Measurements from ENCODE around the gene BAHCC1.
A peak's percentile ranks its signal among the peaks of the same experiment; 100 is the strongest.

The BAHCC1 gene

DNA sequence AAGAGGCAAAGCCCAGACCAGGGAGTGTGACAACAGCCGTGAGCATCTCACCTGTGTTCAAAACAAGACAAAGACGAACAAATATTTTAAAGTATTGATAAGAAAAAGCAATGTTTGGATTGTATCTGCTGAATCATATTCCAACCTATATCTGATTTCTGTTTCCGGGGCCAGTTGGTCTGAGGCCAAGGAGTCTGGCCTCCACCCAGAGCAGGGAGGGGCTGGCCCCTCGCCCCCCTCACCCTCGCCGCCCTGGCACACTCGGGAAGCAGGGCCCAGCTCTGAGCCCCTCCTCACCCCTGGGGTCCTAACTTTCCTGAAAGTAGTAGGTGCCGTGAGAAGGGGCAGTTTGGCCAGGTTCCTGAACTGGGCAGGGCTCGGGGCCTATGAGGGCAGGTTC, 69.3 kb downstream of the BAHCC1 start:
- no peak for DNase-seq

DNA sequence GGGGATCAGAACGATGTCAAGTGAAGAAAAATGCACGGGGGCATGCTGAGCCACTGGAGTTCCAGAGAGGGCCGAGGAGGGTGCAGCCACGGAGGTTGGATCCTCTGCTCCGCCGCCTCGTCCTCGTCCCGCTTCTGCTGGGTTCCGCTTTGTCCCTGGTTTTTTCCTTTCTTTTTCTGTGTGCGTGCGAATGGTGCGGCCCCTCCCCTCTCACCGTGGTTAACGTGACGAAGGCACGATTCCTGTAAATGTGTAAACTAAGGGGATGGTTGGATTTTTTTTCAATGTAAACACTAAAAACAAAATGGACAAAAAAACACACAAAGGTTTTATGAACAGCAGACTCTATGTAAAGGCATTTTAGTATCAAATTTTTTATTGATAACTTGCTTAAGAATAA, 70.7 kb downstream of the BAHCC1 start:
- no peak for DNase-seq

DNA sequence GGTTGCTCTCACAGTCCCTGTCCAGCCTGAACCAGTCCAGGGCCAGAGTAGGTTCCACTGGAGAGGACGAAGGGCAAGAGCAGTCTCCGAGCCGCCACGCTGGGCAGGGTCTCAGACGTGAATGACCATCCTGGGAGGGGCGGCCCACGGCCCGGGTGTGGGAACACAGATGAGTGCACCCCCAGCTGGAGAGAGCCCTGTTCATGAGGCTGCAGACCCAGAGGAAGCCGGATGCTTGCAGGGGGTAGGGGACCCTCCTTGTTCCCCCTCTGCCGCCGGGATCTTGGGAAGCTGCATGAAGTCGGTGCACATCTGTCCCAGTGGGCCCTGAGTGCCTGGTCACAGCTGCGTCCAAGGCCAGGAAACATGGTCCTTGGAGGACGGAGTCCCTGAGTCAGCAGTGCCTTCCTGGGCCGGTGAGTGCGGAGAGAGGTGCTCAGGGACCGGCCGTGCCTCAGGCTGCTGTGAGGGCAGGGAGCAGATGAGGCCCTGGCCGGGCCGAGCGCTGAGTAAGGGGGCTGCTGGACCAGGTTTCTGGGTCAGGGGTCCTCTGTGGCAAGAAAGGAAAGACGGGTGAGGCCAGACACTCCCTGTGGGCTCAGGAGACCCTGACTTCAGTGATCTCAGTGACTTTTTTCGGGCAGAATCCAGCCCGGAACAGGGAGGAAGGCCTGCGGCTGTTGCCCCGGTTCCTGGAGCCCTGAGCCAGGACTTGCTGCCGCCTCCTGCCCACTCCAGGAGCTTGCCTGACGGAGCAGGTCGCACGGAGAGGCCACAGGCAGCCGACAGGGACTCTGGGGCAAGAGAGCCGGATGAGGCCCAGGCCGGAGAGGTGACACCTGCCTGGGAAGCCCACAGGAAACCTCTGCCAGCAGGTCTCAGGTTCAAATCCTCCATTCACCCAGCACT, 71.6 kb downstream of the BAHCC1 start:
- DNase-seq, result no peak

DNA sequence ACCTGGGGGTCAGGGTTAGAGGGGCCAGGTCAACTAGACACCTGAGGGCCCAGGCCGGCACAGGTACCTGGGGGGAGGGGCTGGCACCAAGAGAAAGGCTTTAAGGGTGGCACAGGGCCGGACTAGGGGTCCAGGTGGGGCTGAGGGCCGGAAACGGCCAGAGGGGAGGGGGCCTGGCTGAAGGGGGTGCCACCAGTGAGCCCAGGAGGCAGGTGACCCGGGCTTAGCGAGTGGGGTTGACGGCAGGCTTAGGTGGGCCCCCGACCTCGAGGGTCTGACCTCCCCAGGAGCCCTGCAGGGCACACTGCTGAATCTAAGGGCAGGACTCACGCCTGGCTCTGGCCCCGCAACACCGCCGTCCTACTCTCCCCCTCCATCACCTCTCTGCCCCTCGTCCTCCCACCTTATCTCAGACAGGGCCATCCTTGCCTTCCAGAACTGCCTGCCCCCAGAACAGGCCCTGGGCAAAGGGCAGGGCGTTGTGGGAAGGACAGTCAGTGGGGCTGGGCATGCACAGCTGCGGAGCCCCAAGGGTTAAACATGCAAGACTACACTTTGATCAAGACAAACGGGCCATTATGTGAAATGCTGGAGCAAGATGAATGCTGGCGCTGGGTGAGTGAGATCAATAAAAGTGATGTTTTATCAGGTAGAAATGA, 73.0 kb downstream of the BAHCC1 start:
- DNase-seq, result no peak

DNA sequence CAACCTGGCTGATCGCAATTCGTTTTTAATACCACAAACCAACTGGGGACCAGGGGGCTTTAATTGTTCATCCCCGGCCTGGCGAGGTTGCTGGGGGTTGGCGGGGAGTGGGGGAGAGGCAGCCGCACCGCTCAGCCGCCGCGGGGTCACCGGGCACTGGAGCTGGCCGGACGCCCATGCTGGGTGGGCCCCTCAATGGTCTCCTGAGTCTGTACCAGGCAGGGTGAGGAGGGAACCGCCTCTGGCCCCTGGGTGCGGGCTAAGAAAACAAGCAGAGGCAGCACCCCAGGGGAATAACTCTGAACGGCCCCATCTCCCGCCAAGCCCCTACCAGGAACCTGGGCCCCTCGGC, 73.5 kb downstream of the BAHCC1 start:
- DNase-seq, result no peak

DNA sequence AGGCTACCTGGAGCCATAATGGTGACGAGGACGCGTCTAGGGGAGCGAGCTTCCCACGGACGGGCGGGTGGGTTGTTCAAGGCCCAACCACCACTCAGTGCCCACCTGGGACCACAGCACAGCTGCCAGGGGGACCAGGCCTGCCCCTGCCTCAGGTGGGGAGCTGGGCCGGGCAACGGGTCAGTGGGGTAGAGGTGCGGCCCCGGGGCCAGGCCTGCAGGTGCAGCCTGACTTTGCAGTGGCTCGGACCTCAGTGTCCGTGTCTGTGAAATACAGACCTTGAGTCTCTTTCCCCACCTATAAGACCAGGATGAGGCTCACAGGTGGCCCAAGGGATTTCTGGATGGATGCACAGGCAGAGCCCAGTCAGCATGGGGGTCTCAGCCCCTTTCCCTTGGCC, 74.0 kb downstream of the BAHCC1 start:
- no peak for DNase-seq

DNA sequence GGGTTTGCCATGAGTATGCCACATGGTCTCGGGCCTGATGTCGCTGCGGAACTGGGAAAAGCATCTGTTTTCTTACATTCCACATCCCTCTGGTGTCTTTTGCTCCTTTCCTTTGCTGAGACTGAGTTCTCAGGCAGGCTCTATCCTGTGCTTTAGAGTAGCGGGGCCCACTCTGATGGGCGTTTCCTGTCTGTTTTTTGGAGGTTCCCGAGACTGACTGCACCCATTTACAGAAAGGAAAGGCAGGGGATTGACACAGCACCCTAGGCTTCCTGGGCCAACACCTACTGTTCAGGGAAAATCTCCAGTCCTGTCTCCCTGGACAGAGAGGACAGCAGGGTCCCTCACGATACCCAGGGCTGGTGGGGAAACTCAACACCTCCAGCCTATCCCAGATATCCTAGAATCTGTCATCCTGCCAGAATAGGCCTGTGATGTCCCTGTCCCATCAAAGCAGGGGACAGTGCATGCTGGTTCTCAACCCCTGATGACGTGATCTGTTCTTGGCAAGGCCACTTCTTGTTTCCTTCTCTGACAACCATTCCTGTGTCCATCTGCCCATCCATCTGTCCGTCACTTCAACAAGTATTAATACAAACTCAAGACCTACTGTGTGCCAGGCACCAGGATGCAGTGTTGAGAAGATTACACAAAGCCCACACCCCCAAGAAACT, 75.2 kb downstream of the BAHCC1 start:
- no peak for DNase-seq

DNA sequence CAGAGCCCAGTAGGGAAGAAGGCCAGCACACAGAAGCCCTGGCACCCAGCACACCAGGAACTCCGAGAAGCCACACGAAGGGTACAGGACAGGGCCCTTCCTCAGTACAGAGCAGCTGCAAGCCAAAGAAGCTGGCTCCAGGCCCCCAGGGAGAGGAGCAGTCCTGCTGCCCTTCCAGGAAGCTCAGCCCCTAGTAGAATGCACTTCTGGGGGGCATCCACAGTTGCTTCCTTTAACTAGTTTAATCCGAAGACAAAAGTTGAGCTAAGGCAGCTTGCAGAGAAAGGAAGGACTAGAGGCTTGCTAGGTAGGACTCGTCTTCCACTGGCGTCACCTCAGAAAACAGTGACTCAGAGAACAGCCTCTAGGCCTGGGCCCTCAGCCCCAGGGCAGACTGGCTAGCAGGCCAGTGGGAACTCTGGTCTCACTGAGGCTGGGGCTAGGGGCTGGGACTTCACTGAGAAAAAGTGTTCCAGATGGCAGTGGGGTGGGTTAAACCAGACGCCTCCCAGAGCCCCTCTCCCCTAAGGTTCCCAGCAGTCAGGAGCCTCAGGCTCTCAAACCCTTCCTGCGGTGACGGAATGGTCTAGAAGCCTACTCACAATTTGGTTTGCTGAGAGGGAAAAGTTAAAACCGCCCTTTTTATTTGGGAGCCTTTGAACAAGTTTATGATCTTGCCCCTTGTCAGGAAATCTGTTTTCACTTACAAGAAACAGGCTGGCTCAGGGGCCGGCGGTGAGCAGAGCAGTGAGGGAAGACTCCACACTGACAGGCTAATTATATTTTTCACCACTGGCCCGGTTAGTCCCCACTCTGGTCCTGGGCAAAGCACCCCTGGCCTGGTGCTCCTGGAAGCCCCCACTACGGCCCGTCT, 75.9 kb downstream of the BAHCC1 start:
- DNase-seq, result no peak

DNA sequence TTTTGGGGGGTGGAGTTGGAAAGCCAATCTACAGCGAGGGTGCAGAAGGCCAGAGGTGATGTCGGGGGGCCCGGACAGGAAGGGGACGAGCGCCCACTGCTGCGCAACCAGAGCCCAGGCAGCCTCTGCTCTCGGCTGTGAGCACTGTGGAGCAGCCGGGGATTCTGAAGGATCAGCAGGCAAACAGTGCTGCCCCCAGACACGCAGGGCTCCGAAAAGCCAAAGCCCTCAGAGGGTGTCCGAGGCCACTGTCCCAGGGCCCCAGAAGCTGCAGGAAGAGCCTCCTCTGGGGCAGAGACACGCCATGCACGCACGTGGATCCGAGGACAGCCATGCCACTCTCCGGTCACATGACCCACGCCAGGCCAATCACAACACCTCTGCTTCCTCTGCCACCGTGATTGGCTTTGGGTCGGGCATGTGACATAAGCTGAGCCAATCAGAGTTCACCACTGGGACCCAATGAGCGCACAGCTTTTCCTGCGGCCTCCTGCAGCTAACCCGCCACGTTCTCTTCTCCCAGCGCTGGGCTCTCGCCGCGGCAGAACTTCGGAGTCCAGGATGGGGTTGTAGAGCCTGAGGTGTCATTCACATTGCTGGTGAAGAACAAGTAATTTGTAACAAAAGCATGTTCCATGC, 76.7 kb downstream of the BAHCC1 start:
- no peak for DNase-seq

DNA sequence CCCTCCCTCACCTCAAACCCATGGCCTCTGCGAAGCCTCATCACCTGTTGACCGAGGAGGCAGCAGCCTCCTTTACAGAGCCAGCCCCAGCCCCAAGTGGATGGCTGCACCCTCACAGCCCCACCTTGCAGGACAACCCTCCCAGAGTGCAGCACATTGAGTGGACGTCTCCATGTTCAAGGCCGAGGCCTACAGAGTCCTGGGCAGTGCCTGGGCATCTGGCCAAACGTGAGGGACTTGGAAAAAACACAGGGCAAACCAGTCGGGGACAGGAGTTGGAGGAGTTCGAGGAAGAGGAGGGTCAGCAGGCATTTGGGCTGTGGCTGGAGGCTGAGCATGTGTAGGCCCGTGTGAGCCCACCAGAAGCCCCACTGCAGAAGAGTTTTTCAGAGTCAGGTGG, 77.8 kb downstream of the BAHCC1 start:
- no peak for DNase-seq

DNA sequence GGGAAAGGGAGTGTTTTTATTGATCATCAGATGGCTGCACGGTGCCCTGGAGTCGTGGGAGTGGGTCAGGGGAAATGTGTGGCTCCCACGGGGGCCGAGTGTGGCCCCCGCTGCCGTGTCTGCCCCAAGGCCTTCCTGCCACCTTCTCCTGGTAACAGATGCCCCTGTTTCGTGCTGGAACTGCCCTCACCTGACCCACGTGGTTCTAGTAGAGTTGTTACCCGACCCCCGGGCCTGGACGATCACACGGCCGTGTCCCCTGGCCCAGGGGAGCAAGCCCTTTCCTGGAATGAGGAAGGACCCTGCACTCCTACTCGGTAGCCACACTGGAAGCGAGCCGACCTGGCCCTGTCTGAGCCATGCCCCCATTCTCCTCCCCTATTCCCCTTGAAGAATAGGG, 79.7 kb downstream of the BAHCC1 start:
- no peak for DNase-seq

DNA sequence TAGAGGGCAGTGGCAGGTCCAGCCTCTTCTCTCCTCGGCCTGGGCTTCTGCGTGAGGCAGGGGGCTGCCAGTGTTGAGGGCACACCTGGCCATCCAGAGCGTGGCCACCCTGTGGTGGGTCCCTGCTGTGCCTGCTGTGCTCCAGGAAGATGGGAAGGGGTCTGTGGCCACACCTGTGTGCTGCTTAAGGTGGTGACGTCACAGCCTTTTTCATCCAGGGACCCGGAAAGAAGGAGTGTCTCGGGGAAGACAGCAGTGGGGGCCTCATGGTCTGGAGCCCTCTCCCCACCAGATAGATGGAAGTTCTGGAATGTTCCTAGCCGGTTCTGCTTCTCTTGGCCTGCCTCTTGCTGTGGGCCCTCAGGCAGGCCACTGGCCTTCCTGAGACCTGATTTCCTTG, 80.8 kb downstream of the BAHCC1 start:
- no peak for DNase-seq

DNA sequence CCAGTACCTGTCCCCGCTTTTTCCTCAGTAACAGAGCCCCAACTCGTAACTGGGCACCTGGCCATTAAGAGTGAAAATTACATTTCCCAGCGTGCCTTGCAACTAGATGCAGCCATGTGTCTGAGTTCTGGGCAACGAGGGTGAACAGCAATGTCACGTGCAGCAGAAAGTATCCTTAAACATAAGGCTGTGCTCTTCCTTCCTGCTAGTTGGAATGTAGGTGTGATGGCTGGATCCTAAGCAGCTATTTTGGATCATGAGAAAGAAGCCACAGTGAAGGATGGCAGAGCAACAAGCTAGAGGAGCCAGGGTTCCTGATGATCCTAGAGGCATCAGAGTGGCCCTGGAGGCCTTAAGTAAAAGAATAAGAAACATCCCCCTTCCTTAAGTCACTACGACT, 81.4 kb downstream of the BAHCC1 start:
- DNase-seq, result no peak

DNA sequence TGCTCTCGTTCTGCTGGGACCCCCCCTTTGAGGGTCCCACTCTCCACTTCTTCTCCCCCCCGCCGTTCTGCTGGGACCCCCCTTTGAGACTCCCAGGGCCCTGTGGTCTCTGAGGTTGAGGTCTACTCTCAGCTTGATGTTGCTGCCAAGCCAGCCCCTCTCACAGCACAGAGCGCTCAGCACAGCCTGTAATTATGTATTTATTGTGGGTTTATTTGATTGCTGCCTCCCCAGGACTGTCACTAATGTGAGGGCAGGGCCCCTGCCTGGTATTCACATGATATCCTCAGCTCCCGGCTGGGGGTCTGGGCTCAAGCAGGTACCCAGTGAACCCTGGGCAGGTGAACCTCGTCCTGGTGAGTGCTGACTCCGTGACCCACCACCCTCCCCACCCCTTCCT, 81.9 kb downstream of the BAHCC1 start:
- DNase-seq, result no peak

DNA sequence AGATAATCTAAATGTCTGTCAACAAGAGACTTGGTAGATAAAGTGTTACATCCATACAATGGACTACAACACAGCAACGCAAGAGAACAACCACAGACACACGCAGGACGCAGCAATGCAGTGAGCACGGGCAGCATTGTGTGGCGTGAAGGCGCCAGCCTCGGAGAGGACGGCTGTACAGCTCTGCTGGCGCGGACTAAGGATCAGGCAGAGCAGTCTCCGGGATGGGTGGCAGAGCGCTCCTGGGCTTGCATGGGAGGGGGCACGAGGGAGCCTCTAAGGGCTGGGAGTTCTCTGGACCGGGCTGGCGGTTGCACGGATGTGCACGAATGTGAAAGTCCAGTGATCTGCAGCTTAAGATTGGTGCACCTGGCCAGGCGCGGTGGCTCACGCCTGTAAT, 82.9 kb downstream of the BAHCC1 start:
- no peak for DNase-seq

DNA sequence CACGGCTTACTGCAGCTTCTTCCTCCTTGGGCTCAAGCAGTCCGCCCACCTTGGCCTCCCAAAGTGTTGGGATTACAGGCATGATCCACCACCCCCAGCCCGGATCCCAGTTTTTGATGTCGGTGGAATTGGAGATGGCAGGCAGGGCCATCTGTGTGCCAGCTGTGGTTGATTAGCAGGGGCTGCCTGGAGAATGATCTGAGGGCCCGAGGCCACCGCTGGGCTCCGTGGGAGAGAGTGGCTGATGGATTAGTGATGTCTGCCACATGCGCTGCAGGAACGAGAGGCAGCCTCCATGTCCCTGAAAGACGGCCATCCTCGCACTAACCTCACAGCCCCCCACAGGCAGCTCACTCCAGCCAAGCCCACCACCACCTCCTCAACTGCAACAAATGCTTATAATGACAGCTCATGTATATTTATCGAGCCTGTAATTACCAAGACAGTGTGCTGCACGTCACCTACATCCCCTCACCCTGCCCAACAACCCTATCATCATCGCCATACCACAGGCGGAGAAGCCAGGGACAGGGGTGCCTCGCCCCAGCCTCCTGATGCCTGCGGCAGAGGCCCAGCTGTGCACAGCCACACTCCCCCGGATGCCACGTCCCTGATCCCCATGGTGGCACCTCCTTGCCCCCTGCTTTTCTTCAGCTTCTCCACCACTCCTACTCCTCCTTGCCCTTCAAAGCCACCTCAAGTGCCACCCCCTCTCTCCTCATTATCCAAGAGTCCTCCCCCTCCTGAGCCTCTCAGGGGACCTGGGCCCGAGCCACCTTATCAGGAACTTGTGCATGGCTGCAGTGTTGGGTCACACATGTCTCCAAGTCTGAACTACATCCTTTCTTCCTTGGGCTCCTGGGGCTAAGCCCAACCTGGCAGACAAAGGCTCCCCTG, 84.2 kb downstream of the BAHCC1 start:
- DNase-seq, result no peak

DNA sequence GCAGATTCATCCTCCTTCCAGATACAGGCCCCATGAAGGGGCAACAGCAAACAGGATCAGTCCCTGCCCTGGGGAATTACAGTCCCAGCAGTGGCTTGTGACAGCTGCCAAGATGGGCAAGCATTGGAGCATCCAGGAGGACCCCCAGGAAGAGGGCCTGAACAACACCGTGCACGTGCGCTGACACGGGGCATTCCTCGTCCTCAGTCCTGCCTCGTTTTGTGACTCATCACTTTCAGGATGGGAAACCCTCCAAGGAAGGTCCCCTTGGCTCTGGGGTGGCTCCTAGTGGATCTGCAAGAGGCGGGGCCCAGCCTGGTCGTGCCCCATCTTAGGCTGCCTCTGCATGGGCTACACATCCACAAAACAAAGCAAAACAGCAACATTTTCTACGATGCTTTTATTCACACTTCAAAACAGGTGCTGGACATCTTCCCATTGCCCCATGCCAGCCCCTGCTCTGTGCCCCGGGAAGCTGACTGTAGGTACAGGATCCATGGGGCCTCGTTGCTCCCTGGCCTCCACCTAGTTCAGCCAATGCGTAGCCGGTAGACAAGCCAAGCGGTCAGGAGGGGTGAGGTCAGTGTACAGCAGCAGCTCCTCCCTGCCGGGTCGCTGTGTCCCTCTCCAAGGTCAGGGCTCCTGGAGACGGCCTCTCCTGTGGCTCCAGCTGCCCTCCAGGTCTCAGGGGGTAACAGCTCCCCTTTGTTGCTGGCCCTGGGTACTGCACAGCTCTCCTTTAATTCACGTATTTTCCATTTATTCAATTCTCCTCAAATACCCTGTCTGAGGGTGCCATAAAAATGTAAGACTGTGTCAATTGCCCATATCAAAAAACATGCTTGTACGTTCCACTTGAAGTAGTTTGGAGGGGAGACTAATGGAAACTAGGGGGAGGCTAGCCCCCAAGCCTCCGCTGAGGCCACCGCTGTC, 85.1 kb downstream of the BAHCC1 start:
- no peak for DNase-seq

DNA sequence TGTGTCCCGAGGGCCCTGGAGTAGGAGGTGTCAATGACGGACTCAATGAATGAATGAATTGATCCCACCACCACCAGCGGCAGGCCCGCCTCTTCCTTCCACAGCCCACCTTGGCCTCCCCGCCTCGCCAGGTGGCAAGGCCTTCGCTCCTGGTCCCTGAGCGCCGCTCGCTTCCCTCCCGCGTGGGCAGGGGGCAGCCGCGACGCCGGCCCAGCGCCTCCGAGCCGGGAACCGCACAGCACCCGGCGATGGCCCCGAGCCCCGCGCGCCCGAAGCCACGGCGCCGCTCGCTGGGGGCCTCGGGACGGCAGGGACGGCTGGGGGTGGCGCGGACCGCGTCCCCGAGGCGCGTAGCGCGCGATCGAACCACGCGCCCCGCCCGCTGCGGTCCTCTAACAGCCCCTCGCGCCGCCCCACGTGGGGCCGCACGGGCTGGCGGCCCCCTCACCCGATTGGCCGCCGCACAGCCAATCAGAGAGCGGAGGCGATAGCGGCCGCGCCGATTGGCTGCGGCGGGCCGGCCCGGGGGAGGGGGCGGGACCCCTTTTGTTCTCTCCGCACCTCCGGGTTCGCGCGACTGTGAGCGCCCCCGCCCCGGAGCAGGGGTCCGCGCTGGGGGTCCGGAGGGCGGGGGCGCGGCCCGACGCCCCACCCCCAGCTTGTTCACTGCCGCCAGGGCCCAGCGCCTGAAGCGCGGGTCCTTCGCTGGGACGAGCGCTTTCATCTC, 86.0 kb downstream of the BAHCC1 start:
- peak; percentile 51 for DNase-seq

DNA sequence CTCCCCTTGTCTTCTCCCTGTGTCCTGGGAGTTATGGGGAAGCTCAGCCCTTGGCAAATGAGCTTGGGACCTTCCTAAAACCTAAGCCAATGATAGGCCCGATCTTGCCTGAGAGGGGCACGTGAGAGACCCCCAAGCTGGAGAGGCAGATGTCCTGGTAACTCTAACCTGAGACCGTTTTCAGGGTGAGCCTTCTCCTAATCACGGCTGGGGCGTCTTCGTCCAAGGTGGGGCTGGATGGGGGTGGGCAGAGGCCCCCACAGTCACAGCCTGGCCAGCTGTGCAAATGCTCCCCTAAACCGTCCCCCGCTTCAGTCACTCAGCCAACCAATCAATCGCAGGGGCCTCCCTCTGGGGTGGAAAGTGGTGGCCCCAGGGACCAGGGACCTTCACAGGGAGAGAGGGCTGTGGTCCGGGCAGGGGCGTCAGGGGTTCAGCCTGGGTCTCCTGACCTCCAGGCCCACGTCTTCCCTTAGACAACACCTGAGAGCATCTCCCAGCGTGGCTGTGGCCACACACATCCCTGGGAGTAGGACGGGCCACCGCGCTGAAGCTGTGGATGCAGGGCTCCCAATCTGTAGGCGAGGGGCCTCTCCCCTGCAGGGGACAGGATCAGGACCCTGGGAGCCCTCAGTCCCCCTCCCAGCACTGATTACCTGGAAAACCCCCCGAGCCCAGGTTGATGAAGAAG, 86.7 kb downstream of the BAHCC1 start:
- DNase-seq, result no peak

All from central memory CD4-positive, alpha-beta T cell (primary cell).